Ectodermal cell (in vitro differentiated cells): ENCODE data around the gene PEDS1.

Source experiments
- H3K27ac ChIP-seq: 2 replicates; pipeline ENCODE4 v1.7.0; 2013; ENCODE audit warnings: mild to moderate bottlenecking, low read depth, low read length; ENCODE audit not compliant: insufficient read depth, poor library complexity, severe bottlenecking
- H3K27me3 ChIP-seq: 2 replicates; pipeline ENCODE4 v1.7.0; 2013; ENCODE audit warnings: mild to moderate bottlenecking, low read length; ENCODE audit not compliant: insufficient read depth, control insufficient read depth, poor library complexity, severe bottlenecking
- H3K36me3 ChIP-seq: one replicate; pipeline ENCODE4 v1.7.0; 2013; ENCODE audit warnings: low read length; ENCODE audit not compliant: control insufficient read depth, insufficient read depth
- H3K4me1 ChIP-seq: one replicate; pipeline ENCODE4 v1.7.0; 2013; ENCODE audit warnings: low read length; ENCODE audit not compliant: control insufficient read depth, insufficient read depth
- H3K4me3 ChIP-seq: 2 replicates; pipeline ENCODE4 v1.7.0; 2013; ENCODE audit warnings: low read depth, low read length, control low read depth; ENCODE audit not compliant: insufficient read depth
- H3K9me3 ChIP-seq: 2 replicates; pipeline ENCODE4 v1.7.0; 2013; ENCODE audit warnings: mild to moderate bottlenecking, low read length, moderate library complexity; ENCODE audit not compliant: control insufficient read depth
- WGBS, 2 experiments: methylation state at CpG; one replicate each; pipeline ENCODE4 v1.1.7; 2013; ENCODE audit warnings: missing lambda C conversion rate in 2 of 2; 5-methylcytosine and 5-hydroxymethylcytosine counted together

PEDS1 gene

DNA sequence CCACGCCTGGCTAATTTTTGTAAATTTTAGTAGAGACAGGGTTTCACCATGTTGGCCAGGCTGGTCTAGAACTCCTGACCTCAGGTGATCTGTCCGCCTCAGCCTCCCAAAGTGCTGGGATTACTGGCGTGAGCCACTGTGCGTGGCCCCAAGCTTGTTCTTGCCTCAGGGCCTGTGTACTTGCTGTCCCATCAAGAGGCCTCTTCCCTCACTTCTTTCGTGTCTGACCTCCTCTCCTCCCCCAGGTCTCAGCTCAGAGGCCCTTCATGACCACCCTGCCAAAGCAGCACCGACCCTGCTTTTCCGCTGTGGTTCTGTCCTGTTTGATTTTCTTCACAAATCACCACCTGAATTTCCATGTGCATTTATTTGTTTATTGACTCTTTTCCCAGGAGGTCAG lies 30.1 kb downstream of the PEDS1 start:
- WGBS, 2 experiments, result 79 to 82% methylated on average over 7 of the region's 7 CpGs
- Histone ChIP-seq H3K27me3 (no peaks in the 10 kb centered on the region), H3K36me3 (peaks cover 9% of the 10 kb centered on the region), H3K4me3 (no peak overlapping the region), H3K27ac (no peak overlapping the region), H3K4me1 (no peaks in the 10 kb centered on the region), H3K9me3 (no peaks in the 10 kb centered on the region)

DNA sequence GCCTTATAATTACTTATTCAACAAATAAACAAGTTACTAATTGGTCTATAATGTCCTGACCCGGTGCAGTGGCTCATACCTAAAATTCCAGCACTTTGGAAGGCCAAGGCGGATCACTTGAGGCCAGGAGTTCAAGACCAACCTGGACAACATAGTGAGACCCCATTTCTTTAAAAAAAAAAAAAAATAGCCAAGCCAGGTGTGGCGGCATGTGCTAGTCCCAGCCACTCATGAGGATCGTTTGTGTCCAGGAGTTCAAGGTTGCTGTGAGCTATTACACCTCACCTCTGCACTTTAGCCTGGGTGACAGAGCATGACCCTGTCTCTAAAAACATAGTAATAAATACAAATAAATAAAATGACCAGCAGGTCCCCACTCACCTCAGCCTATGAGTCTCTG lies 30.8 kb downstream of the PEDS1 start:
- no peaks in the 10 kb centered on the region for H3K4me1 ChIP-seq
- H3K27me3 ChIP-seq, result no peaks in the 10 kb centered on the region
- no peaks in the 10 kb centered on the region for H3K9me3 ChIP-seq
- peaks cover 3% of the 10 kb centered on the region for H3K36me3 ChIP-seq
- H3K27ac ChIP-seq, result no peak overlapping the region
- 92 to 94% methylated on average over 4 of the region's 4 CpGs for WGBS, 2 experiments
- H3K4me3 ChIP-seq, result no peak overlapping the region

DNA sequence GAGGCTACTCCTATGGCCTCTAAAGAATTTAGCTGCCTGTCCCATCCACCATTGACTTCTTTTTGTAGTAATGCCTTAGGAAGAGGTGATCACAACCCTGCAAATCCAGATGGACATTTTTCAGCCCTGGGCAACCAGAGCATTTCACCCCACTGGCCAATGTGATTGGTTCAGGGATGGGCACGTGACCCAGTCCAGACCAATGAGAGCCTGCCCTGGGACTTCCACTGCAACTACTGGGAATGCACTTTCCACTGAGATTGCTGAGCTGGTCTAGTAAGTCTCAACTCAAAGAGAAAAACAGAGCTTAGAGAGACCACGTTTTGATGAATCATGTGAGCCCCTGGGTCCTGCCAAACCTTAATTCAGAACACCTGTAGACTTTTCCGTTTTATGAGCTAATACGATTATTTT lies 31.7 kb downstream of the PEDS1 start:
- Histone ChIP-seq H3K36me3 (no peaks in the 10 kb centered on the region), H3K27ac (no peak overlapping the region), H3K4me3 (no peak overlapping the region), H3K27me3 (no peaks in the 10 kb centered on the region), H3K4me1 (no peaks in the 10 kb centered on the region), H3K9me3 (no peaks in the 10 kb centered on the region)
- WGBS, 2 experiments, result 89 to 93% methylated on average over 4 of the region's 4 CpGs

DNA sequence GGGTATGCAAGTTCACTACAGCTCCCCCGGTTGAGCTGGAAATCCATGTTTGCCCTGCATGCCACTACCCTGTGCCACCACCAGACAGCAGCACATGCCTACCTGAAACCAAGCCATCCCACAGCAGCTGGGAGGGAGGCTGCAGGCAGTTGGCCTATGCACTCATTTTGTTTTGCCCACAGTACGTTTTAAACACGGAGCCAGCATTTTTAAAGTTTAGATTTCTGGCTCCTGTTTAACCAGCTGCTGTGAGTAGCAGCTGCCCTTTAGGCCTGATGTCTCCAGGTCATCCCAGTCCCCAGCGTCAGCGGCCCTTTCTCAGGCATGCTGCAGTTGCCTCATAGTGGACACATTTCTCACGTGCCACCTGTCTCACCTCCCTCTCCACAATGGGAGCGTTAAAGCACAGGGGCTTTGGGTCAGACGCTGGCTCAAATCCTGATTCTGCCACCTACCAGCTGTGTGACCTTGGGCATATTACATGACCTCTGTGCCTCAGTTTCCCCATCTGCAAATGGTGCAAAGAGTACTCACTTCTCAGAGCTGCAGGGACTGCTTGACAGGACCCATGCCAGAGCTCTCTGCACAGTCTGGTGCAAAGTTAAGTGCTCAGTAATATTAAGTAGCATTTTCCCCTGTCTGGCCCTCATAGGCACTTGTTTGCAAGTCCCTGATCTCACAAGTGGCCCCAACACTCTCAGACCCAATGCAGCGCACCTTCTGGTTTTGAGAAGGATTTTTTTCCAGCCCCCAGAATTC lies 32.4 kb downstream of the PEDS1 start:
- H3K36me3 ChIP-seq, result no peaks in the 10 kb centered on the region
- no peak overlapping the region for H3K27ac ChIP-seq
- no peaks in the 10 kb centered on the region for H3K4me1 ChIP-seq
- 65 to 69% methylated on average over 9 of the region's 9 CpGs for WGBS, 2 experiments
- no peaks in the 10 kb centered on the region for H3K9me3 ChIP-seq
- H3K27me3 ChIP-seq, result no peaks in the 10 kb centered on the region
- no peak overlapping the region for H3K4me3 ChIP-seq

DNA sequence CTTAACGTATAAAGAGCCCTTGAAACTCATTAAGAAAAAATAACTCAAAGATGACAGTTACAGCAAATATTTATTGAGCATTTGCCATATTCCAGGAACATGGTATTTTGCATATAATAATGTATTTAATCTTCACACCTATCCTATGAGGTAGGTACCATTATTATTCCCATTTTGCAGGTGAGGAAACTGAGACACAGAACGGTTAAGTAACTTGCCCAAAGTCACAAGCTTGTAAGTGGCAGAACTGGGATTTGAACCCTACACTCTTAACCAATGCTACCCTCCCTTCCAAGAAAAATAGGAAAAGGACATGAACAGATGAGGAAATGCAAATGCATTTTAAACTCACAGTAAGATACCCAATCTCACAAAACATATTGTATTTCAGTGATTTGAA lies 35.3 kb downstream of the PEDS1 start:
- 88 to 90% methylated on average over 1 to 2 of the region's 2 CpGs for WGBS, 2 experiments

DNA sequence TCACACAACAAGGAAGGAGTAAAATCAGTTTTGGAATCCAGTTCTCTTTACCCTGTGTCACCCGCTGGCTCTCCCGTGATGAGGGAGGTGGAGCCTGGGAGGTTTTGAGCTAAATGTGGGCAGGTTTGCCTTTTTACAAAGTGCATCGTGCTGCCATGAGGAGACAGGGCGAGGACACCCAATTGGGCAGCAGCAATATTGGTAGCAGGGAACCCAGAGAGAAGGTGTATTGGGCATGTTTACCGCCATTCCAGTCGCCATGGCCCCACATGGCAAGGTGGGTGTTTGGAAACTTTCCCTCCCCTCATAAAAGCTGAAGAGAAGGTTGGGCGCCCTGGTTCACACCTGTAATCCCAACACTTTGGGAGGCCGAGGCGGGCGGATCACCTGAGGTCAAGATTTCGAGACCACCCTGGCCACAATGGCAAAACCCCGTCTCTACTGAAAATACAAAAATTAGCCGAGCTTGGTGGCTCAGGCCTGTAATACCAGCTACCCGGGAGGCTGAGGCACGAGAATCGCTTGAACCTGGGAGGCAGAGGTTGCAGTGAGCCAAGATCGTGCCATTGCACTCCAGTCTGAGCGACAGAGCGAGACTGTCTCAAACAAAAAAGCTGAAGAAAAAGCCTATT lies 37.0 kb downstream of the PEDS1 start:
- WGBS, 2 experiments, result 92% methylated on average over 19 of the region's 19 CpGs
- Histone ChIP-seq H3K36me3 (no peaks in the 10 kb centered on the region), H3K27ac (no peak overlapping the region), H3K4me1 (peaks cover 12% of the 10 kb centered on the region), H3K4me3 (peak overlapping the region; percentile 90), H3K9me3 (no peaks in the 10 kb centered on the region), H3K27me3 (no peaks in the 10 kb centered on the region)

More for the DNA sequence above, 35.3 kb downstream of the PEDS1 start:
- Histone ChIP-seq H3K36me3 (no peaks in the 10 kb centered on the region), H3K27ac (no peak overlapping the region), H3K27me3 (no peaks in the 10 kb centered on the region), H3K4me1 (peaks cover 6% of the 10 kb centered on the region), H3K9me3 (no peaks in the 10 kb centered on the region), H3K4me3 (no peak overlapping the region)

DNA sequence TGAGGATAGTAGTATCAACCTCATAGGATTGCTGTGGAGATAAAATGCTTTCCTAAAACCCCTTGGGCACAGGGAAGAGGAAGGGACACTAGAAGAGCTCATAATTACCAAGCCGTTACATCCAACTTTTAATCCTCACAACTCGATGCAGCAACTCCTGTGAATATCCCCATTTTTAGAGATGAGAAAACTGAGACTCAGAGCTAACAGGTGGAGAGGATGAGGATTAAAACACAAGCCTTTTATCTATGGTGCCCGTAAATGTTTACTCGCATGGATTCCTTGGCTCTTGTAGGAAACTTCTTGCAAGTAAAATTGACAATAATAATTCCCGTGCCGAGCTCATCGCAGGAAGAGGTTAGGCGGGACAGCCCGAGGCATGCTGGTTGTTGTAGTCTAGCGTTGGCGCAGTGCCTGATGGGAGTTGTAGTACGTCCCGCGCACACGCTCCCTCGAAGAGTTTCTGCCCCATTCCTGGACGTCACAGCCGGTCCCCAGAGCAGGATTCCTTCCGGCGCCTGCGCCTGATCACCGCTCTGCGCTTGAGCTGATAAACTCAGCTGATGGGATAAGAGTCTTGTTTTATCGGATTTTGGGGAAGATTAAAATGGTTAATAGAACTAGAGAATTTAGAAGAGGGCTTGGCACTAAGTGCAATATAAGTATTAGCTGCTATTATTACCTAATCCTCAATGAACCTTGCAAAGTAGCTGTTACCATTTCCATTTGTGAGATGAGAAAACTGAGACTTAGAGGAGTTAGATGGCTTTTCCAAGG lies 37.7 kb downstream of the PEDS1 start:
- 1 to 2% methylated on average over 23 to 24 of the region's 24 CpGs for WGBS, 2 experiments
- H3K4me3 ChIP-seq, result peak overlapping the region; percentile 90
- H3K4me1 ChIP-seq, result peaks cover 17% of the 10 kb centered on the region
- H3K9me3 ChIP-seq, result no peaks in the 10 kb centered on the region
- no peaks in the 10 kb centered on the region for H3K36me3 ChIP-seq
- H3K27ac ChIP-seq, result no peak overlapping the region
- no peaks in the 10 kb centered on the region for H3K27me3 ChIP-seq

DNA sequence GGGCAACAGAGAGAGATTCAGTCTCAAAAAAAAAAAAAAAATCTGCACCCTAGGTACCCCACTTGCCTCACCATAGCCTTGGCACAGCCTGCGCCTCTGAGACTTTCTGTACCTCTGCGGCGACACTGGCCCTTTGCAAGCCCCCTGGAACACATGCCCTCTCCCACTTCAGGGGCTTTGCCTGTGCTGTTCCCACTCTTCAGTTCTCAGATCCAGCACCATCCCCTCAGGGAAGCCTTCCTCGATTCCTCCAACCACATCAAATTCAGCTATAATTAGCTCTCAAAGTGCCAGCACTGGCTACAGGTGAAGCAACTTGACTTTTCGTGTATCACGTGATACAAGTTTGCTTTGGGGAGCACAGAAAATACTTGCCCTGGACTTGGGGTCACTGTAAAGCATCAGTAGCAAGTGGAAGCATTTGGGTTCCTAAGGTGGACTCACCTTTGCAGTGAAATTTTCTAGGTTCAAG lies 38.4 kb downstream of the PEDS1 start:
- H3K4me3 ChIP-seq, result peak overlapping the region; percentile 90
- 79 to 83% methylated on average over 6 of the region's 6 CpGs for WGBS, 2 experiments
- no peaks in the 10 kb centered on the region for H3K9me3 ChIP-seq
- no peak overlapping the region for H3K27ac ChIP-seq
- H3K4me1 ChIP-seq, result peaks cover 17% of the 10 kb centered on the region
- no peaks in the 10 kb centered on the region for H3K36me3 ChIP-seq
- no peaks in the 10 kb centered on the region for H3K27me3 ChIP-seq

DNA sequence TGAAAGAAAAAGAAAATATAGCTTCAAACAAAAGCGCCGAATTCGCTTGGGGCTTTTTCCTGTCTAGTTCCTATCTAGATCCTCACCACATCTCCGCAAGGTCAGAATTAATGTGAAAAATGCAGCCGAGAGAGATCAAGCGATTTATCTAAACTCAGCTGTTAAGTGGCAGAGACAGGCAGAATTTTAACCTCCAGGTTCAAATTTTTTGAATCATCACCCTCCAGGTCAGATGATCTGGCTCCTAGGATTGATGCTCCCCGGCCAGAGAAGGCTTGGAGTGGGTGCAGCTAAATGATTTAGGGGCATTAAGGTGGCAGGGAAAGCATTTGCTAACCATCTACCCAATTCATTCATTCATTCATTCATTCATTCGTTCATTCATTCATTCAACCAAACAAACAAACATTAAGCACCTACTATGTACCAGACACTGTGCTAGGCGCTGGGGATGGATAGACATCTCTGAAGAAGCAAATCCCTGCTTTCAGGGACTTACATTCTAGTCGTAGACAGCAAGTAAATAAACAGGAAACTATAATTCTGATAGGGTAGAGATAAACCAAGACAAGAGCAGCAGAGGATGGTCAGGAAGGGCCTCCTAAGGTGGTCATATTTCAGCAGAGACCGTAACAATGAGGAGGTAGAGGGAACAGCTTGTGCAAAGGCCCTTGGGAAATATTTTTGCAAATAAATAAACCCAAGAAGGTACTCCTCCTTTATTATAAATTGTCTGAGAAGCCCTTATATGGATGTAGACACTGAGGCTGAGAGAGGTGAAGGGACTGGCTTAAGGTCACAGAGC lies 39.9 kb downstream of the PEDS1 start:
- H3K4me3 ChIP-seq, result peak overlapping the region; percentile 97
- peaks cover 17% of the 10 kb centered on the region for H3K4me1 ChIP-seq
- H3K27me3 ChIP-seq, result no peaks in the 10 kb centered on the region
- no peaks in the 10 kb centered on the region for H3K9me3 ChIP-seq
- H3K36me3 ChIP-seq, result no peaks in the 10 kb centered on the region
- 45 to 46% methylated on average over 11 of the region's 11 CpGs for WGBS, 2 experiments
- H3K27ac ChIP-seq, result peak overlapping the region; percentile 84
